B cell (primary cell): ENCODE data around the gene EVC.

Experiments
- EZH2 ChIP-seq: IDR thresholded peaks from 2 replicates; pipeline ENCODE4 v1.6.1; 2012; ENCODE audit warnings: borderline replicate concordance, low read depth, mild to moderate bottlenecking, moderate library complexity, low read length; ENCODE audit not compliant: insufficient read depth, poor library complexity, severe bottlenecking
- TF ChIP-seq, protein P1 (sequence below): fragments of 200-600 bp; IDR thresholded peaks from one replicate; pipeline ENCODE4 v1.8.0; 2022; ENCODE audit warnings: antibody characterized with exemption, mild to moderate bottlenecking

- TF ChIP-seq, protein P1, sequence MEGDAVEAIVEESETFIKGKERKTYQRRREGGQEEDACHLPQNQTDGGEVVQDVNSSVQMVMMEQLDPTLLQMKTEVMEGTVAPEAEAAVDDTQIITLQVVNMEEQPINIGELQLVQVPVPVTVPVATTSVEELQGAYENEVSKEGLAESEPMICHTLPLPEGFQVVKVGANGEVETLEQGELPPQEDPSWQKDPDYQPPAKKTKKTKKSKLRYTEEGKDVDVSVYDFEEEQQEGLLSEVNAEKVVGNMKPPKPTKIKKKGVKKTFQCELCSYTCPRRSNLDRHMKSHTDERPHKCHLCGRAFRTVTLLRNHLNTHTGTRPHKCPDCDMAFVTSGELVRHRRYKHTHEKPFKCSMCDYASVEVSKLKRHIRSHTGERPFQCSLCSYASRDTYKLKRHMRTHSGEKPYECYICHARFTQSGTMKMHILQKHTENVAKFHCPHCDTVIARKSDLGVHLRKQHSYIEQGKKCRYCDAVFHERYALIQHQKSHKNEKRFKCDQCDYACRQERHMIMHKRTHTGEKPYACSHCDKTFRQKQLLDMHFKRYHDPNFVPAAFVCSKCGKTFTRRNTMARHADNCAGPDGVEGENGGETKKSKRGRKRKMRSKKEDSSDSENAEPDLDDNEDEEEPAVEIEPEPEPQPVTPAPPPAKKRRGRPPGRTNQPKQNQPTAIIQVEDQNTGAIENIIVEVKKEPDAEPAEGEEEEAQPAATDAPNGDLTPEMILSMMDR: no peak
- no peak for TF ChIP-seq EZH2
These were observed 44.3 kb upstream of the EVC start for GRCh38 chr4:5666741-5667140.
